Middle frontal gyrus (tissue), 1 donor: Measurements from ENCODE around the gene FLT4.
"Not testable (repeated sequence)": the region's sequence is repeated elsewhere in the genome, so short reads cannot be mapped to it uniquely, and the experiment has no call there.

Source experiments
- DNase-seq: peaks from one replicate; pipeline ENCODE4 v3.0.0-alpha.2; 2015; ENCODE audit warnings: low spot score; ENCODE audit errors: extremely low spot score

Gene FLT4

DNA sequence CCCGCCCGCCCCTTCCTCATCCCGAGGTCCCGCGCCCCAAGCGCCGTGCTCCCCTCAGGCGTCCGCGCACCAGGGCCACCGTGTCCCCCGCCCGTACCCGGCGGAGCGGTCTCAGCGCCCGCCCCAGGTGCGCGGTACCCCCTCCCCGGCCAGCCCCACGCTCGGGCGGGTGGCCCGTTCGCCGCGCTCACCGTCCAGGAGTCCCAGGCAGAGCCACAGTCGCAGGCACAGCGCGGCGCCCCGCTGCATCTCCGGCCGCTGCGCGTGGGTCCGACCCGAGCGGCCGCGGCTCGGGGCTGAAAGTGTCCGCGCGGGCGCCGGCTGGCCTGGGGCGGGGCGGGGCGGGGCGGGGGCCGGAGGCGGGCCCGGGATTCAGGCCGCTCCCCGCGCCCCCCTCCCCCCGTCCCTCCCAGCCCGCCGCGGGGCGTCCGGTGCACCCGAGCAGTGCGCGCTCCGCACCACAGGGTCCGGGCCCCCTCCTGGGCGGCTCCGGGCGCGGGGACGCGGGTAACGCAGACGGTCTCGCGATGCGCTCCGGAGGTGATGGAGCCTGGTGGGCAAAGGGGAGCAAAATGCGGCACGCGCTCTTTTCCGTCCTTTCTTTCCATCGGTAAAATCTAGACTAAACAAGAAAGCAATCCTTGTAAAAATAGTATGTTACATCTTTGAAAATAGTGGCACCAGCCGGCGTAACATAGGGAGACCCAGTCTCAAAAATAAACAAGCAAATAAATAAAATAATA, at the start of gene FLT4:
Gene FLT4, minus strand, starts transcription at position 304 of the 743 bp plus-strand sequence. Its CDS starts 55 bp downstream, at position 249.
- no peak for DNase-seq

DNA sequence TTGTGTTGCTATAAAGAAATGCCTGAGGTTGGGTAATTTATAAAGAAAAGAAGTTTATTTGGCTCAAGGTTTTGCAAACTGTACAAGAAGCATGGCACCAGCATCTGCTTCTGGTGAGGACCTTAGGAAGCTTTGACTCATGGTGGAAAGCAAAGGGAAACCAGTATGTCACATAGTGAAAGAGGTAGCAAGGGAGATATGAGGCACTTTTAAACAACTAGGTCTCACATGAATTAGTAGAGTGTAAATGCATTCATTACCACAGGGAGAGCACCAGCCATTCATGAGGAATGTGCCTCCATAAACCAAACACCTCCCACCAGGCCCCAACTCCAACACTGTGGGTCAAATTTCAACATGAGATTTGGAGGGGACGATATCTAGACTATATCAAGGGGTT, 49.6 kb upstream of the FLT4 start:
- no peak for DNase-seq

GRCh38 chr5:180696116-180696515, 46.7 kb upstream of the FLT4 start:
- no peak for DNase-seq

DNA sequence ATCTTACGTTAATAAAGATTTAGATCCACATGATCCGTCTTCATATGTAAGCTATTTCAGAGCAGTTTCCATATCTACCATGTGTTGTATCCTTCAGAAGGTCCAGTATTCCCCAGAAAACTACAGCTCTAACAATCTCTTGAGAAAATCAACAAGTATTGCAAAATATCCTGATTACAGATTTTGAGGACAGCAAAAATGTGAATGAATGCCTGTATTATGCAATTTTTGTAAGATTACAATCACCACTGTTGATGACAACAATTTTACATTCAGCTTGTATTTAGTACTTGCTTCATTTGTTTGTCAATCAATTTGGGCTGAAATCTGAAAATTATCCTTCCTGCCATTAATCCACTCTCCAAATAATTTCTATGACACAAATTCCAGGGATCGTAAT, 43.0 kb upstream of the FLT4 start:
- DNase-seq, result no peak

DNA sequence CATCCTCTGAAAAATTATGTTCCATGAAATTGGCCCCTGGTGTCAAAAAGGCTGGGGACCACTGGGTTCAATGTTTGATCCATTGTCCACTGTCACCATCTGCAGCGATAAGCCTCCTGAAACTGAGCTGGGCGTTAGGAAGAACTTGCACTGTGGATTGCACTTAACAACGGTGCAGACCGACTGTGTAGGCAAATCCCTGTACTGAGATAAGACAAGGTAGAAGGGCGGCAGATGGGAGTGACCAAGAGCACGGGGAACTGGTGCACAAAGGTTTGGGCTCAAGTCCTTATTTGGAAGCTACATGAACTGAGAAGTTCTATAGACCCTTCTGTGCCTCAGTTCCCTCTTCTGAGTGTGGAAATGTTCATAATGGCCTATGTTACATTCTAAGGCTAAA, 41.6 kb upstream of the FLT4 start:
- DNase-seq, result no peak

DNA sequence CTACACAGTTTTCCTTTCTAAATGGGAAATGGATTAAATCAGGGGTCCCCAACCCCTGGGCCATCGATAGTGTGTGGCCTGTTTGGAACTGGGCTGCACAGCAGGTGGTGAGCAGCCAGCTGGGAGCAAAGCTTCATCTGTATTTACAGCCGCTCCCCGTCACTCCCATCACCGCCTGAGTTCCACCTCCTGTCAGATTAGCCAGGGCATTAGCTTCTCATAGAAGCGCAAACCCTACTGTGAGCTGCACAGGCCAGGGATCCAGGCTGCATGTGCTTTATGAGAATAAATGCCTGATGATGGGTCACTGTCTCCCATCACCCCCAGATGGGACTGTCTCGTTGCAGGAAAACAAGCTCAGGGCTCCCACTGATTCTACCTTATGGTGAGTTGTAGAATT, 41.2 kb upstream of the FLT4 start:
- DNase-seq, result no peak

DNA sequence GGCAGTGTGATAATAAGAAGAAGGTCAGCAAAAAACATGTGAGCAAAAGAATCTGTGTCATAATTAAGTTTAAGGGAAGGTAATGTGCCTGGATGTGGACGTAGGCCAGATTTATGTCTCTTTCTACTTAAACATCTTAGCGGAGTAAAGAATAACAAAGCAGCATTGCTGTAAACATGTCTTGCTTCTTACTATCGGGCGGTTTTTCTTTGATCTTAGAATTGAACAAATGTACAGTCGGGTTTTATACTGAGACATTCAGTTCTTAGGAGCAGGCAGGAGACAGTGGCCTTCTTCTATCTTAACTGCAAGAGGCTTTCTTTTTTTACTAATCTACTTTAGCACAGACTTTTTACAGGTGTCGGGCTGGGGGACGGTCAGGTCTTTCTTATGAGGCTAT, 40.4 kb upstream of the FLT4 start:
- DNase-seq, result no peak

DNA sequence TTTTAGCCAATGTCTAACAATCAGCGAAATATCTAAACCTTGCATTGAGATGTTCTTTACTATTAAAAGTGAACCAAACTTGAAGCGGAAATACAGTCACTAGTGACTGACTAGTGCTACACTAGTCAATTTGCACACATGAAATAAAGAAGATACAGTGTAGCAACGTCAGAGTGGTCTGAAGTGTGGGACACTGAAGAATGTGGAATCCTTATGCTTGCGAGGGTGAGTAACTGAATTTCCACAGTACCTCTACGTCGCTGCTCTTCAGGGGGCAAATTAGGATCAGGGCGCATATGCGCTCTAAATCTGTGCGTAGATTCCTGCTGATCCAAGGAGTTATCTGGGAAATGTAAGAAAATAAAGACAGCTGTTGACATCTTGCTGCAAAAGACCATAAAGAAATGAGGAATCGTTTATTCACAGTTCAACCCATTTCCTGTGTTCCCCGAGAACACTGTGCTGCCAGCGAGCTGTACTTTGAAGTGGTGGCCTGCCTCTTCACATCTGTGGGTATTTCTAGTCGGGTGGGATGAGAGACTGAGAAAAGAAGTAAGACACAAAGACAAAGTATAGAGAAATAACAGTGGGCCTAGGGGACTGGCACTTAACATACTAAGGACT, 39.8 kb upstream of the FLT4 start:
- no peak for DNase-seq

GRCh38 chr5:180688330-180689070, 39.1 kb upstream of the FLT4 start:
- DNase-seq, result no peak

- not testable (repeated sequence) for DNase-seq
Observed at GRCh38 chr5:180686799-180687198, 37.4 kb upstream of the FLT4 start.

DNA sequence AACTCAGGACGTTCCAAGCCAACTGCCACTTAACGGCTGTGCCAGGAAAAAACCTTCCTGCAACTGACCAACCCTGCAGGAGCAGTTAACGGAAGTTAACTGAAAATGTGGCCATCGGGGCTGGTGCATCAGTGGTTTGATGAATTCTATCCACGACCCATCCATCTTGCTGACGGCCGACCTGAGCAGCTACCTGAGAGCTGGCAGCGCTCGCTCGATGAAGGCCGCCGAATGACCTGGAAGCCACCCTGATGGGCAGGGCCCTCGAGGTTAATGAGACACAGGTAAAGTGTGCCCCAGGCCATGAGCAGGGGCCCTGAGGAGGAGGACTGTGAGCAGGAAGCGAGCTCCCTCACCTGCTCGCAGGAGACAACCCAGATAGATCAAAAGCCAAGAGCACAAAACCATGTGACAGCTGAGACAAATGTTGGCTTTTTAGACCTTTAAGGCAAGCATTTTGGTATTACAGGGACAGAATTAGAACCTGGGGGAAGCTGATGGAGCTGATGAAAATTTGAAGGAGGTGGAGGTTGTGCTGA, 35.3 kb upstream of the FLT4 start:
- DNase-seq, result no peak

- DNase-seq, result no peak
Observed at GRCh38 chr5:180683220-180683922, 34.0 kb upstream of the FLT4 start.

GRCh38 chr5:180682560-180682959, 33.2 kb upstream of the FLT4 start:
- DNase-seq, result no peak

- DNase-seq, result not testable (repeated sequence)
Observed at GRCh38 chr5:180682008-180682407, 32.6 kb upstream of the FLT4 start.

DNA sequence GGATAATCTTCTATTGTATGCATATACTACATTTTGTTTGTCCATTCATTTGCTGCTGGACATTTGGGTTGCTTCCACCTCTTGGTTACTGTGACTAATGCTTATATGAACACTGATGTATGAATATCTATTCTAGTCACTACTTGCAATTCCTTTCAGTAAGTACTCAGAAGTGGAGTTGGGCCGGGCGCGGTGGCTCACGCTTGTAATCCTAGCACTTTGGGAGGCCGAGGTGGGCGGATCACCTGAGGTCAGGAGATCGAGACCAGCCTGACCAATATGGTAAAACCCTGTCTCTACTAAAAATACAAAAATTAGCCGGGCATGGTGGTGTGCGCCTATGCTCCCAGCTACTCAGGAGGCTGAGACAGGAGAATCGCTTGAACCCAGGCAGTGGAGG, 28.9 kb upstream of the FLT4 start:
- not testable (repeated sequence) for DNase-seq

GRCh38 chr5:180675036-180675635, 25.7 kb upstream of the FLT4 start:
- DNase-seq, result no peak

- DNase-seq, result not testable (repeated sequence)
Observed at GRCh38 chr5:180674090-180674475, 24.7 kb upstream of the FLT4 start.

DNA sequence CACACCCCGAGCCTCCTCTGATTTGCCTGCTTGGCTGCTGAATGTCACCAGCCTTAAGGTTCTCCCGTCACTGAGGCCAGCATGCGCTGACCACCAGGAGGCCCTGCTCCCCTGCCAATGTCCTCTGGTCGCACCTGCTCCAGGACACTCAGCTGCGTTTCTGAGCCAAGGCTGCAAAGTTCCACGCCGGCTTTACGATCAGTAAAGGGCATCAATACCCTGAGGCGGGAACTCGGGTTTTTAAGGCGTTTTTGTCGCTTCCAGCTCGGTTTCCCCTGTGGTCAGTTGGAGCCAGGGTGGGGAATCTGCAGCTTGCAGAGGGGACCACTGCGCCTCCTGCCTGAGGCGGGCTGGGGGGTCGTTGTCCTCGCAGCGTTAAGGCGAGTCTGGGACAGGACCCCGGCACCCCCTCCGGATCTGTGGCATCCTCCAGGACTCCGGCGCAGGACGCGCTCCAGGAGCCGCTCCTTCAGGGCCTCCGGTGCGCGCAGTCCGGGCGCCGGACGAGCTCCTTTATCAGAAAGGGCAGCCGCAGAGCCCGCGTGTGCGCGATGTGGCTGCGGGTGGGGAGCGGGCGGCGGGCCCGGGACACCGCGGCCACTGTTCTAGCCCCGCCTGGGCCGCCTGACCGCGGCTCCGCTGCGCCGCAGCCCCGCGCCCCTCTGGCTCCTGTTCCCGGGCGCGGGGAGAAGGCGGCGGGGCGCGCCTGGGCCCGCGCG, 24.1 kb upstream of the FLT4 start:
- no peak for DNase-seq

DNA sequence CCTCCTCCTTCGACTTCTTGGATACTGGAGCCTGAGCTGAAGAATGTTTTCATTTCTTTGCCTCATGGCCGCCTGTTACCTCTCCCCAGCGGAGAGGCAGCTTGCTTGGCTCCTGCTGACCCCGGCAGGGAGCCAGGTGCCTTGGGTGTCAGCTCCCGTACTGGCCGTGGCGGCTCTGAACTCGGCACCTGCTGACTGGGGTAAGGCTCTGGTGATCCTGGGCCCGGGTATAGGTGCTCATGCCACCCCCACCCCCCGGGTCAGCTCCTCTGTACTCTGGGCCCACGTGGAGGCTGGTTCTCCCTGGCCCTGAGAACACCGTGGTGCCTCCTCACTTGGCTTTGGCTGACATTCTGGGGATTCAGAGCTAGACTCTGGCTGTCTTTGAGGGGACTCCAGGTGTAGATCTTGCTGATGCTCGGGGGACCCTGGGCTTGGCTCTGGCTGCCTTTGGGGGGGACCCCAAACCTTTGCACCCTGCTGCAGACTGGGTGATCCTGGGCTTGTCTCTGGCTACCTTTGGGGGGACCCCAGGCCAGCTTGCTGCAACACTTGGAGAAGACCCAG, 22.6 kb upstream of the FLT4 start:
- DNase-seq, result not testable (repeated sequence)
